ENCODE results near the gene ALDH16A1.

DNA sequence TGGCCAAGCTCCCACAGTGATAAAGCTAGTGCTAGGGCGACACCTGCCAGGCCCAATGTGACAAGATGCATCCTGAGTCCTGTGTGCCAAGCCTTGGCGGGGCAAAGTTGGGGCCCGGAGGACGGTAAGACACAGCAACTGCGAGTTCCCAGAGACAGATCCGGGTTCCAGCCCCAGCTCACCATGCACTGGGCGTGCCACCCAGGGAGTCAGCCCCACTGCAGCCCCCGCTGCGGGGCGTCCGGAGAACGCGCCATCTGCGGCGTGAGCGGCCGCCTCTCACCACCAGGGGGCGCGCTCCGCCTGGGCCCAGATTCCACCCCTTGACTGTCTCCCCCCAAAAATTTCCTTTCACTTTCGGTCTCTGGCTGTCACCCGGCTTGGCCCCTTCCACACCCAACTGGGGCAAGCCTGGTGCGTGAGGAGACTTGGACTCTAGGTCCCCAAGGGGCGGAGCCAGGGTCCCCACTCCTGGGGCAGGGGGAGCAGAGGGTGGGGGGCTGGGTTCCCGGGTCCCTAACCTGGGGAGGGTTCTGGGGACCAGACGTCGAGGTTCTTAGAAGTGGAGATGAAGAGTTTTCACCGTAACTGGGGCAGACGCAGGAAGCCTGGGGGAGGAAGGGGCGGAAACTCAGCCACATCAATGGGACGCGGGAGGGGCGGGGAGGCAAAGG lies 21.0 kb downstream of the ALDH16A1 start, which contains the start of gene FLT3LG:
- no peak for TF ChIP-seq POLR2A (IDR thresholded peaks at IDR 0.05; ENCODE audit: low read depth, low read length)
- TF ChIP-seq POLR2AphosphoS5 (IDR thresholded peaks at IDR 0.05; ENCODE audit: low read depth, low read length): no peak

All from GM12892 (cell line).